IPS-NIHi7 (cell line): ENCODE data around the gene PDCD1.
"Not testable (repeated sequence)": the region's sequence is repeated elsewhere in the genome, so short reads cannot be mapped to it uniquely, and the experiment has no call there.

Source experiments
- DNase-seq: peaks from one replicate; pipeline ENCODE4 v3.0.0; 2012; ENCODE audit warnings: mixed read lengths; ENCODE audit errors: extremely low spot score

PDCD1 gene

GRCh38 chr2:241814643-241815476 lies 43.8 kb downstream of the PDCD1 start:
- peak; percentile 30 for DNase-seq

DNA sequence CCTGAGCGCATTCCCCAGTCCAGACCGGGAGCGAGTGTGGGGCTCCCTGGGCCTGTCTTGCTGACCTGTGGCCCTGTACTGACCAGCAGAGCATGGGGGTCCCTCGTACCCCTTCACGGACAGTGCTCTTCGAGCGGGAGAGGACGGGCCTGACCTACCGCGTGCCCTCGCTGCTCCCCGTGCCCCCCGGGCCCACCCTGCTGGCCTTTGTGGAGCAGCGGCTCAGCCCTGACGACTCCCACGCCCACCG lies 44.4 kb downstream of the PDCD1 start:
- DNase-seq = no peak

- DNase-seq = no peak
These were observed 44.9 kb downstream of the PDCD1 start for GRCh38 chr2:241813644-241814392.

DNA sequence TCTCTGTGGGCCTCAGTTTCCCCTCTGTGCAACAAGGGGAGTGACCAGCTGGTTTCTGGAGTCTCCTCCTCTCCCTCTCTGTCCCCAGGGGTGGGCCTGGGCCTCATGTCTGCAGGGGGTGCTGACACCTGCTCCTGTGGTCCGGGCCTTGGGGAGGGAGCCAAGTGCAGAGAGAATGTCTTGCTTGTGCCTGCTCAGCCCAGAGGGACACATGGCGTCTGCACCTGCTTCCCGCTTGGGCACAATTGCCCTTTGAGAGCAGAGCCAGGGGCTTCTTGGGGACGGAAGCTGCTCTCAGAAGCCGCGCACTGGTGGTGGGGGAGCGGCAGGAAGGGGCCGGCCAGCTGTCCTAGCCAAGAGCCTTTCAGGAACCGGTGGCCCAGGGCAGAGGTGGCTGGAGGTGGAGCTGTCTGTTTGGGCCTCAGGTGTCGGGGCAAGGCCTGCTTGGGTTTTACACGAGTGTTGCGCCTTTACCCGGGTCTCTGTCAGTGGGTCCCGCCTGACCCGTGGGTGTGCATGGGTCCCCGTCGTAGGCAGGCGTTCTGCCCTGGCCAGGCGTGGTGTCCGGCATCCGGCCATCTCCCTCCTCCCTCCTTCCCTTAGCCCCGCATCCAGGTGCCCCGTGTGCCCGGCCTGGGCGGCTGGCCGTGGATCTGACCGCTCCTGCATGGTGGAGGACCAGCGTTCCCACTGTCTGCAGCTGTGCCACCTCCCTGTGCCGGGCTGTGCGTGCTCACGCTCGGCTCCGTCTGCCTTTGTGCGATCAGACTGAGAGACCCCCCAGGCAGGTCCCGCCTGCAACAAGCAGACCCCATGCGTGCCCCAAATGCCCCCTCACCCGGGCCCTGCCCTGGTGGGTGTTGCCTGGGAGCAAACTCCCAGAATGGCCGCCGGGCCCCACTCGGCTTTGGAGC lies 45.7 kb downstream of the PDCD1 start:
- peak; percentile 7 for DNase-seq

GRCh38 chr2:241811952-241812729 lies 46.6 kb downstream of the PDCD1 start:
- no peak for DNase-seq

- DNase-seq = peak; percentile 8
These were observed 47.3 kb downstream of the PDCD1 start for GRCh38 chr2:241811201-241811951.

- peak; percentile 9 for DNase-seq
These were observed 48.1 kb downstream of the PDCD1 start for GRCh38 chr2:241810307-241811200.

DNA sequence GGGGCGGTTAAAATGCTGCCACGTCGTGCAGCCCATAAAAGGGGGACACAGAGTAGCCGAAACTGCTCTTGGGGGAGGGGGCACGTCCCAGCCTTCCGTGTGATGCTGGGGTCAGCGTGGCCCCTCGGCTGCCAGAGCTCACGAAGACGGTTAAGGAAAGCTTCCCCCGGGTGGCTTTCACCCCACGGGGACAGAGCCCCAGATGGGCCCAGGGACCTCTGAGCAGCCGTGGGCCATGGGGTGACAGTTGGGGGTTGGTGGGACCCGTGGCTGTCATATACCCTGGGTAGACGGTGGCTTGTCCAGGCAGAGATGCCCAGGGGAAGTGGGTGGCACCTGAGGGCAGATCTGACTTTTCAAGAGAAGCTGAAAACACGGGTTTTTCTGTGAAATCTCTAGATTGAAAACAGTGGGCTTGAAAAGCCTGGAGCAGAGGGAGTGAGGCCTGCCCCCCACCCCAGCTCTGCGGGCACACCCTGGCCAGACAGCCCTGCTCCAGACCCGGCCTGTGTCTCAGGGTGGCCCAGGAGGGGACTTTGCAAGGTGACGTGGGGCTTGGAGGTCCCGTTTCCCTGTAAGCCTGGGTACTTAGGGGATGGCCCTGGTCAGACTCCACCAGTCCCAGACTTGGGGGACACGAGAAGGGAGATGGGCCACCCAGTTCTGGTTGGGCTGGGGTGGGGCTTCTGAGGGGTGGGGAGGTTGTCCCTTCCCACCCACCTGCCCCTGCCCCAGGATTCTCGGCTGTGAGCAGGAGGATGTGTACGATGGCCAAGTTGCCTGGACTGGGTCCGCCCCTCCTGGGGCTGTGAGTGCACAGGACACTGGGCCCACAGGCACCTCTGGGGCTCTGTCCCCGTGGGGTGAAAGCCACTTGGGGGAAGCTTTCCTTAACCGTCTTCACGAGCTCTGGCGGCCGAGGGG lies 49.0 kb downstream of the PDCD1 start:
- DNase-seq = peak; percentile 10

GRCh38 chr2:241808721-241809382 lies 49.8 kb downstream of the PDCD1 start, which contains the start of gene NEU4:
Gene NEU4 (plus strand): TSS chr2:241809193. CDS start chr2:241814485, 5,292 bp downstream.
- DNase-seq = peak; percentile 31

DNA sequence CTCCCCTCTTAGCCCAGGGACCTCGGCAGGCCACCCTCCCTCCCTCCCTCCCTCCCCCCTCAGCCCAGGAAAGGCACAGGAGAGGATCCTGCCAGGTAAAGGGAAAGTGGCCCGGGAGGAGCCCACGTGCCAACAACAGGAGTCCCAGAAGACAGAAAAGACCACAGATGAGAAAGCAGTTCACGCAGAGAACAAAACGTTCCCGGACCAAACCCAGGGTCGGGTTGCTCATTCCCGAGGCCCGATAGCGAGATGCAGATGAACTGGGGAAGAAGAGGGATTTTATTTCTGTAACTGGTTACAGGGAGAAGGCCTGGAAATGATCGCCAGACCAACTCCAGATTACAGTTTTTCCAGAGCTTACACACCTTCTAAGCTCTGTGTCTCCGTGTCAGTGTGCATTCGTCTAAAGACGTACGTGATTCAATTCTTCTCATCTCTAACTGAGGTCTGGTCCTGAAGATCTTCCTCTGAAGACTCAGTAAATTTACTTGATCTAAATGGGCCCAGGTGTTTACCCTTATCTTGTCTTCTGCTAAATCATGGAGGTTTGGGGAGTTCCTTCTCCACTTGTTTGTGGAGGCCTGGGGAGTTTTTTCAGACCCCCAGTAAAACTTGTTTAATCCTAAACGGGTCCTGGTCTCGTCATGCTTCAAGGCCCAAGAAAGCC lies 50.5 kb downstream of the PDCD1 start:
- peak; percentile 36 for DNase-seq

GRCh38 chr2:241806217-241806616 lies 52.5 kb downstream of the PDCD1 start:
- DNase-seq = not testable (repeated sequence)

DNA sequence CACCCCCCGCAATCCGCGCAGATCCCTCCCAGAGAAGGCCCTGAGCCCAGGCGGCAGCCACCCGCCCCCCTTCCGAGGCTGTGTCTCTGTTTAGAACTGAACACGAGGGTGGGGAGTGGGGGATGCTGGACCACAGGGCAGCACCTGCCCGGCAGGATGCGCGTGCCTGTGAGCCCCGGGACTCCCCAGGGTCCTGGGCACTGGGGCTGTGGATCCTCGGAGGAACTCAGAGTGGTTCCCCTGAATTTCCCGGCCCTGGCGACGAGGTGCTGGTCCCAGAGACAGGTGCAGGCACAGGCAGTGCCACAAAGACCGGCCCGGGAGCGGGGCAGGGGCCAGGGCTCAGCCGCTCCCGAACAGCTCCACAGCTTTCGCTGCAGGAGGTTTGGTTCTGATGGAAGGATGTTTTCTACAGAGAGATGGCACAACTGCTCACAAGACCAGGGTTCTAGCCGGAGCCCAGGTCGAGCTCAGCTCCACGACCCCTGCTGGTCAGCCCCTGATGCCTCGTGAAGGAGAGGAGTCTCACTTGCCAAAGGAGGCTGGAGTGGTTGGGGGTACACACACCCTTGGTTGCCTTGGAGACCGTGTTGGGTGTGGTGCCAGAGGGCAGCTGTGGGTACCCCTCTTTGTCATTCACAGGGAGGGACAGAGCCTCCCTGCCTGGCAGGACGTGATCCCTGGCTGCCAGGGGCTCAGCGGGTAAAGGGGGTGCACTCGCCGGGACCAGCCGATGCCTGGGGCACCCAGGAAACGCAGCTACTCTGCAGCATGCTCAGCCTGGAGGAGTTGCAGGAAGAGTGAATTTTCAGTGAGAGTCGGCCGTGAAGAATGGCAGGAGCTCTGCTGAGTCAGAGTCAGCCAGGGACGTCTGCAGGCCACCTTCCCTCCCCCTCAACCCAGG lies 54.1 kb downstream of the PDCD1 start:
- peak; percentile 31 for DNase-seq

- peak; percentile 46 for DNase-seq
These were observed 55.0 kb downstream of the PDCD1 start for GRCh38 chr2:241803387-241804325.

DNA sequence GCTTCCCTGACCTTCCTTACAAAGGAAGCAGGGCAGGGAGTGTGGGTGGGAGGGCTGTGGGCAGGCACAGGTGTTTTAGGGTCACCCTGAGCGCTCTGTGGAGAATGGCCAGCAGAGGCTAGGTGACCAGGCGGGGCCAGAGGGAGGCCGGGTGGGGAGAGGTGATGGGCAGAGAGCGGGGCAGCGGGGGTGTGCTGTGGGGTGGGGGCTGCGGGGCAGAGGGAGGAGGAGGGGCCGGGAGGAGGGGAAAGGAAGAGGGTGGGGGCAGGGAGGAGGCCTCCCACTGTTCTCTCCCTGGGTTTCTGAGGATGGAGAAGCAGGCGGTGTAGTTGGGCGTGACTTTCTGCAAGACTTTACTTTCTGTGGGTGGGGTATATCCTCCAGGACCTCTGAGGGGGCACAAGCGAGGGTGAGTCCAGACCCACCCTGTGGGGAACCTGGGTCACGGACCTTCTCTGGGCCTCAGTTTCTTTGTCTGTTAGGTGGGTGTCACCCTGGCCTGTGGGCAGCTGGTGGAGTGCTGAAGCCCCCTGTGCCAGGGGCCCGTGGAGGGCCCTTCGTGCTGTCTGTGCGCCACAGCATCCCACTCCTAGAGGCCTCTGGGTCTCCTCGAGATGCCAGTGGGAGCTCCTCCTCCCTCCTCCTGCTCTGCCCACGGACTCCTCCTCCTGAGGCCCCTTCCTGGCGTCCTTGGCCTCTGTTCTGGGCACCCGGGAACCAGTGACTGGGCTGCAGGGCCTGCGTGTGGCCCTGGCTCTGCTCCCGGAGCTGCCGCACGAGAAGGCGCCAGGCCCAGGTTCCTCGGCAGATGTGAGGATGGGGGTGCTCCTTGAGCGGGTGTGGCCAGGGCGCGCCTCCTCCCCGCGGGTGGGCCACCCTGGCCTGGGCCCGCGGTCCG lies 56.0 kb downstream of the PDCD1 start:
- peak; percentile 10 for DNase-seq
